Adrenal gland (tissue), 5 donors: ENCODE results near the gene CFAP206.

Source experiments
- POLR2A ChIP-seq, 2 donors: fragments of 450-650 bp; IDR thresholded peaks; one replicate each; pipeline ENCODE4 v1.6.1; 2017; ENCODE audit warnings: antibody characterized with exemption in 2 of 2, mild to moderate bottlenecking in 2 of 2, moderate library complexity in 1 of 2
- TF ChIP-seq, protein P1 (sequence below), 6 experiments: fragments of 450-650 bp in 4 of 6; fragments of 200-600 bp in 2 of 6; sonication (generic) in 1 of 6; IDR thresholded peaks; 1 replicate in 5 of 6; 2 replicates in 1 of 6; pipeline versions ENCODE4 v1.5.1 to v1.8.0; 2016 to 2021; ENCODE audit warnings: antibody characterized with exemption in 6 of 6, mild to moderate bottlenecking in 2 of 6, moderate library complexity in 1 of 6
- donor health status: DM: no; HTN: no; CAD: no.

DNA sequence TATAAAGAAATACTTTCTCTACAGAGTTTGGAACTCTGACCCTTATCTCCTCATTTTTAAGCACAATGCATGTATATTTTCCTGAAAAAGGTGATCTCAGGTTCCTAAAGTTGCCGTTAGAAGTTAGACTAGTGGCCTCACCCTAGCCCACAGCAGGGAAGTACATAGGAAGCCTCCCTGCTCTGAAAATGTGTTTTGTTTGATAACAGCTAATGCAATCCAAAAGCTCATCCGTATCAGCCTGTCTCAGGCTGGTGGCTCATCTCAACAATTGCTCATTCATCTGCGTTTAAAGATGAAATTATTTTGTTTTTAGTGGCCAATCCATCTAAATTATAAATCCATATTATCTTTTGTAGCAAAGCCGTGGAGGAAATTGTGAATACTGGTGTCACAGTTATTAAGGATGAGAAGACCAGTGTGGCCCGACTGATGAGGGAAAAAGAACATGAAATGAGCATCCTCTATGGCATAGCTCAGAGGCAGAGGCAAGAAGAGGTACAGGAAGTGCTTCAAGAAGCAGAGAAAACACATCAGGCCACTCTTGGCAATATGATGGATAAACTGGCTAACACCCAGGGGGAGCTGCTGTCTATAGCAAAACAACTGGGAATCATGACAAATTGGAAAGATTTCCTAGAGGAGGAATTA is 43.0 kb upstream of the CFAP206 start:
- TF ChIP-seq, protein P1, sequence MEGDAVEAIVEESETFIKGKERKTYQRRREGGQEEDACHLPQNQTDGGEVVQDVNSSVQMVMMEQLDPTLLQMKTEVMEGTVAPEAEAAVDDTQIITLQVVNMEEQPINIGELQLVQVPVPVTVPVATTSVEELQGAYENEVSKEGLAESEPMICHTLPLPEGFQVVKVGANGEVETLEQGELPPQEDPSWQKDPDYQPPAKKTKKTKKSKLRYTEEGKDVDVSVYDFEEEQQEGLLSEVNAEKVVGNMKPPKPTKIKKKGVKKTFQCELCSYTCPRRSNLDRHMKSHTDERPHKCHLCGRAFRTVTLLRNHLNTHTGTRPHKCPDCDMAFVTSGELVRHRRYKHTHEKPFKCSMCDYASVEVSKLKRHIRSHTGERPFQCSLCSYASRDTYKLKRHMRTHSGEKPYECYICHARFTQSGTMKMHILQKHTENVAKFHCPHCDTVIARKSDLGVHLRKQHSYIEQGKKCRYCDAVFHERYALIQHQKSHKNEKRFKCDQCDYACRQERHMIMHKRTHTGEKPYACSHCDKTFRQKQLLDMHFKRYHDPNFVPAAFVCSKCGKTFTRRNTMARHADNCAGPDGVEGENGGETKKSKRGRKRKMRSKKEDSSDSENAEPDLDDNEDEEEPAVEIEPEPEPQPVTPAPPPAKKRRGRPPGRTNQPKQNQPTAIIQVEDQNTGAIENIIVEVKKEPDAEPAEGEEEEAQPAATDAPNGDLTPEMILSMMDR (IDR thresholded peaks at IDR 0.05), result no peak
- no peak for TF ChIP-seq POLR2A (IDR thresholded peaks at IDR 0.05)
